ENCODE data around the gene GALNT18. TPM values are rescaled to one million over a fixed set of nuclear protein-coding genes. Genes with fewer than 3 reads are reported as not detected.
A peak's percentile ranks its signal among the peaks of the same experiment; 100 is the strongest.

Gene GALNT18
- total RNA-seq, 1 donor from 2014 or later, result 11.7 TPM

DNA sequence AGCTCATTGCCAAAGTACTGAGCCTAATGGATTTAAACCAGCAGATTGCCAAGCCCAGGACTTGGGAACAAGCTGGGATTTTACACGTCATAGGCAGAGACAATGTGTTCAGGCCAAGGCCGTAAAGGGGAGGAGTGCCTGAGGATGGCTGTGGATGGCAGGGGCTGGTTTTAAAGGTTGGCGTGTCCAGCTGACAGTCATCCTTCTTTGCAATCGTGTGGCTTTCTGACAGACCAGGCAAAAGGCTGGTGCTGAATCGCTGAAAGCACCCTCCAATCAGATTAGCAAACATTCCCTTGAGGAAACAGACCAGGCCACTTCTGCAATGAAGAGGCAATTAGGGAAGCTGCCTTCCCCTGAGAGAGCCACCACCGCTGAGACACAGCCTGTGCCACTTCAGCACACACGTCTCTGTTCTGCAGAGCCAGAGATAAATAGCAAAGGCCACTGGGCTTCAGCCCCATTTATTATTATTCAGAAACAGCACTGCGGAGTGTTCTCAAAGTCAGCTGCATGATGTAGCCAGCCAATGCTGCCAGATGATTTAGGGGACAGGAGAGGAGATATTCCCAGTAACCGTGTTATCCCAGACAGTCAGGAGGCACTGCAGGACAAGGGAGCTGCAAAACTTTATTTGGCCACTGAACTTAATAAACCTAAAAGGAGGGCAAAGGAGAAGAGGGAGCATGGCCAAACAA, 214.6 kb downstream of the GALNT18 start:
- Mint-ChIP-seq H3K27ac (no peak overlapping the region), H3K4me1 (ENCODE audit: unreplicated experiment) (peaks cover 38% of the 10 kb centered on the region), H3K9me3 (no peaks in the 10 kb centered on the region), H3K4me3 (peak overlapping the region; percentile 15), H3K27me3 (peaks cover 12% of the 10 kb centered on the region), H3K36me3 (no peaks in the 10 kb centered on the region)
- TF ChIP-seq, protein P1, sequence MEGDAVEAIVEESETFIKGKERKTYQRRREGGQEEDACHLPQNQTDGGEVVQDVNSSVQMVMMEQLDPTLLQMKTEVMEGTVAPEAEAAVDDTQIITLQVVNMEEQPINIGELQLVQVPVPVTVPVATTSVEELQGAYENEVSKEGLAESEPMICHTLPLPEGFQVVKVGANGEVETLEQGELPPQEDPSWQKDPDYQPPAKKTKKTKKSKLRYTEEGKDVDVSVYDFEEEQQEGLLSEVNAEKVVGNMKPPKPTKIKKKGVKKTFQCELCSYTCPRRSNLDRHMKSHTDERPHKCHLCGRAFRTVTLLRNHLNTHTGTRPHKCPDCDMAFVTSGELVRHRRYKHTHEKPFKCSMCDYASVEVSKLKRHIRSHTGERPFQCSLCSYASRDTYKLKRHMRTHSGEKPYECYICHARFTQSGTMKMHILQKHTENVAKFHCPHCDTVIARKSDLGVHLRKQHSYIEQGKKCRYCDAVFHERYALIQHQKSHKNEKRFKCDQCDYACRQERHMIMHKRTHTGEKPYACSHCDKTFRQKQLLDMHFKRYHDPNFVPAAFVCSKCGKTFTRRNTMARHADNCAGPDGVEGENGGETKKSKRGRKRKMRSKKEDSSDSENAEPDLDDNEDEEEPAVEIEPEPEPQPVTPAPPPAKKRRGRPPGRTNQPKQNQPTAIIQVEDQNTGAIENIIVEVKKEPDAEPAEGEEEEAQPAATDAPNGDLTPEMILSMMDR (conservative IDR thresholded peaks at IDR 0.05), result no peak
- no peak for DNase-seq (ENCODE audit: extremely low spot score, unreplicated experiment)

DNA sequence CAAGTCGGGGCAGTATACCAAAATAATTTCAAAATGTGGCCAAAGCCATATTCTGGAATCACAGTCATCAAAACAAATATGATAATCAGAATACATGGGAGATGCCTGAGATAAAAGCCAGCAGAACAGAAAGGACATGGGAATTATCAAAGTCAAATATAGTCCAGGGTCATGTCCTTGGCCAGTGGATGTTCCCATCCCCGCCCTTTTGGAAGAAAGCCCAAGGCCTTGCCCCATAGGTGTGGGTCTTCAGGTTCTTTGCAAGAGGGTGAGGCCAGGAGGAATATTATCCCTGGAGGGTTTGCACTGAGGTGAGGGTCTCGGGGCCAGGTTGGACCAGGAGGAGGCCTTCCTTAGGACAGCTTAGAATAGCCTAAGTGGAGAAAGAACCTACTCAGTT, 215.2 kb downstream of the GALNT18 start:
- Mint-ChIP-seq H3K27me3 (peaks cover 12% of the 10 kb centered on the region), H3K27ac (no peak overlapping the region), H3K9me3 (no peaks in the 10 kb centered on the region), H3K4me1 (ENCODE audit: unreplicated experiment) (peaks cover 40% of the 10 kb centered on the region), H3K36me3 (no peaks in the 10 kb centered on the region), H3K4me3 (no peak overlapping the region)
- TF ChIP-seq, protein P1 (conservative IDR thresholded peaks at IDR 0.05), result no peak
- DNase-seq (ENCODE audit: extremely low spot score, unreplicated experiment), result no peak

DNA sequence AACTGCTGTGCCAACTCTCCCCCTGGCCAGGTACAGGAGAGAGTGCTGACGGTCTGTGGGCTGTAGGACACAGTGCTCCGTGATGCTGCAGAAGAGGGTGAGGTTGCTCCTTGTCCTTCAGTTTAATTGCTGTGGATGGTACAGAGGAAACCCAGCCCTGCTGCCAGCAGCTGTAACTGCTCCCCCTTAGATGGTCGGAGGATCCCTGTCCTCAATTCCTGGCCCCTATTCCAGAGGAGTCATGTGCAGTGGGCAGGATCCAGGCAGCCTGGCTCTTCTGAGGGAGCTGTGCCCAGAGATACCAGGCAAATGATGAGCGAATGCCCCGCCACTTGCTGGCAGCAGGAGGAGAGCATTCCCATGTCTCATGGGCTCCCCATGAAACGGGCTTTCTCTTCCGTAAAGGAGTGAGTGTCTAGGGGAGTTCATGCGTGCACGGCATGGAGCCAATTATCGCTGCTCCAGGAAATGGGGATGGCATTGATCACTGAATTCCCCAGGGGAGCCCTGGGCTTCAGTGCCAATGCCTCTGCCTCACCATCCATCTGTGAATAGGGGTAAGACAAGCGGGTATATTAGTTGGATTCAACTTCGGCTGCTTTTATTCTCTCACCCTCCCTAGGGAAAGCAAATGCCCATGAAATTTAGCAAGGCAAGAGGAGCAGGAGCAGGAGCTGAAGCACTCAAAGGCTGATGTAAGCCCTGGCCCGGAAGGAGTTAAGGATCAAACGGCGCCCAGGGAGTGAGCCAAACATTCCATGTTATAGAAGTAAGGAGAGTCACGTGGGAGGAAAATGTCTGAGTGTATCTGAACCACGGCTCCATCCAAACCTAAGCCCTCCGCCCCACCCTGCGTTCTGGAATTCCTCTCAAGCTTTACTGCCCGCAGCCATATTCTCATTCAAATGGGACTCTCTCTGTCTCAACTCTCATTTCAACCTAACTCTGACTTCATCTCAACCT, 217.8 kb downstream of the GALNT18 start:
- no peaks in the 10 kb centered on the region for H3K9me3 Mint-ChIP-seq
- no peaks in the 10 kb centered on the region for H3K36me3 Mint-ChIP-seq
- no peak for DNase-seq (ENCODE audit: extremely low spot score, unreplicated experiment)
- H3K4me3 Mint-ChIP-seq, result no peak overlapping the region
- peaks cover 18% of the 10 kb centered on the region for H3K27me3 Mint-ChIP-seq
- TF ChIP-seq, protein P1 (conservative IDR thresholded peaks at IDR 0.05), result no peak
- H3K27ac Mint-ChIP-seq, result peak overlapping the region; percentile 7
- peaks cover 25% of the 10 kb centered on the region for H3K4me1 Mint-ChIP-seq (ENCODE audit: unreplicated experiment)

DNA sequence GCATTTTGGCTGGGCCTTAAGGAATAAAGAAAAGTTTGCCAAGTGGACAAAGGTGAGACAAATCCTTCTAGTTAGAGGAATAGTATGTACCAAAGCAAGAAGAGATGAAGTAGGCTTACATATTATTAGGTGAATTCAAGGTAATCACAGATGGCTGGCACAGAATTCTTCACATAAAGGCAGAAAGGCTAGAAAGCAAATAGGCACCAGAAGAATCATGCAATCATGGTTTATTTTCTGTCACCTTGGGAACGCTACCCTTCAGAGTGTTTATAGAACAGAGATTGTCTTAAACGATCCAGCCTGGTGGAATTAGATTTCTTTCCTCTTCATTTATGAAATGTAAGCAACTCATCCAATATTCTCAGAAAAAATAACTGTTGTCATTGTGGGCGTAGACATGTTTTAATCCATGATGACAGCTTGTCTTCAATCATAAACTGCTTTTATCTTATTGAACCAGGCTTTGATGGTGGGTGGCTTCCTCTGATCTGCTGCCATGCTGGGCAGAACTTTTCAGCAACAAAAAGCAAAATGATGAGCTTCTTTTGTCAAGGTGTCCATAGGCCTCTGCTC, 219.8 kb downstream of the GALNT18 start:
- H3K27me3 Mint-ChIP-seq, result peaks cover 19% of the 10 kb centered on the region
- no peaks in the 10 kb centered on the region for H3K36me3 Mint-ChIP-seq
- H3K4me3 Mint-ChIP-seq, result no peak overlapping the region
- TF ChIP-seq, protein P1 (conservative IDR thresholded peaks at IDR 0.05), result no peak
- peaks cover 14% of the 10 kb centered on the region for H3K4me1 Mint-ChIP-seq (ENCODE audit: unreplicated experiment)
- H3K9me3 Mint-ChIP-seq, result no peaks in the 10 kb centered on the region
- H3K27ac Mint-ChIP-seq, result no peak overlapping the region
- no peak for DNase-seq (ENCODE audit: extremely low spot score, unreplicated experiment)

DNA sequence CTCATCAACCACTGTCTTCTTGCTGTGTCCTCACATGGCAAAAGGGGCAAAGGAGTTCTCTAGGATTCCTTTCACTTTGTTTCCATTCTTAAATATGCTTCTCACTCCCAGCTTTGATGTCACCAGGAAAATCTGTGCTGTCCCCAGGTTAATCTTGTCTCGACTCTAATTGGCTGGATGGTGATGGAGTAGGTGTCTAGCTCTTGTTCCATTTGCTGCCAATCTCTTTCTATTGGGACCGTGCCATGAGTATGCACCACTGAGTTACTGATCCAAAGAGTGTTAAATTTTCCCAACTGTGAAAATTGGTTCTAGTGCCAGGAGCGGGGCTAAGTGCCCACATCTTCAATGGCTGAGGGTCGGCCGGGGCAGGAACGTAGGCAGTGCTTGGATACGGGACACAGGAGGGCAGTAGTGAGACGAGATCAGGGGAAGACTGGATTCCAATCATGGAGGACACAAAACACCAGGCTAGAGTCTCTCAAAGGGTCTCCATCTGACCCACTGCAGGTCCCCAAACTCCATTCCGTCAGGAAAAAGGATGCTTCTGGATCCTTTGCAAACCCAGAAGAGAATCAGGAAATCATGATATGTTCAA, 221.1 kb downstream of the GALNT18 start:
- H3K9me3 Mint-ChIP-seq, result no peaks in the 10 kb centered on the region
- no peak overlapping the region for H3K4me3 Mint-ChIP-seq
- no peak for DNase-seq (ENCODE audit: extremely low spot score, unreplicated experiment)
- no peak overlapping the region for H3K27ac Mint-ChIP-seq
- H3K36me3 Mint-ChIP-seq, result no peaks in the 10 kb centered on the region
- H3K4me1 Mint-ChIP-seq (ENCODE audit: unreplicated experiment), result peaks cover 18% of the 10 kb centered on the region
- H3K27me3 Mint-ChIP-seq, result peaks cover 19% of the 10 kb centered on the region
- TF ChIP-seq, protein P1 (conservative IDR thresholded peaks at IDR 0.05), result no peak

Measured in type B pancreatic cell (in vitro differentiated cells).